OCI-LY7 (cell line): ENCODE results near the gene ERLIN1.

Source experiments
- CTCF ChIP-seq: fragments of 200-600 bp; sonication (generic); conservative IDR thresholded peaks from 2 replicates; pipeline ENCODE4 v1.5.1; 2014; ENCODE audit warnings: mild to moderate bottlenecking, antibody characterized with exemption, low read length, moderate library complexity, mixed read lengths
- EZH2phosphoT487 ChIP-seq: fragments of 200-600 bp; sonication (generic); IDR thresholded peaks from 2 replicates; pipeline ENCODE4 v1.6.1; 2018; ENCODE audit warnings: low read depth, borderline replicate concordance, mild to moderate bottlenecking, mixed run types, antibody characterized with exemption, low read length, moderate library complexity, mixed read lengths

GRCh38 chr10:100192350-100192749 lies 6.5 kb upstream of the ERLIN1 start:
- TF ChIP-seq CTCF: no peak
- TF ChIP-seq EZH2phosphoT487: no peak
